Stimulated activated CD8-positive, alpha-beta memory T cell treated with anti-CD3 and anti-CD28 coated beads, Interleukin-7, amount 100 ng/mL, for 48 hours (primary cell): ENCODE measurements around the gene MUC15.
"Not testable (repeated sequence)": the region's sequence is repeated elsewhere in the genome, so short reads cannot be mapped to it uniquely, and the experiment has no call there.

ENCODE experiments used
- DNase-seq, 2 donors: peaks; one replicate each; pipeline ENCODE4 v3.0.0-alpha.2; 2020; ENCODE audit warnings: low read depth in 1 of 2; ENCODE audit errors: extremely low read depth in 1 of 2

MUC15 gene

GRCh38 chr11:26571861-26572654 lies at the start of gene MUC15:
Gene MUC15, minus strand, starts transcription at chr11:26572263. Its CDS starts 5,169 bp downstream, at chr11:26567094.
- no peak for DNase-seq

- DNase-seq = no peak
Measured at GRCh38 chr11:26621132-26621531, 49.1 kb upstream of the MUC15 start.

GRCh38 chr11:26620282-26621045 lies 48.4 kb upstream of the MUC15 start:
- DNase-seq = no peak

GRCh38 chr11:26618441-26618840 lies 46.4 kb upstream of the MUC15 start:
- no peak for DNase-seq

GRCh38 chr11:26613759-26614158 lies 41.7 kb upstream of the MUC15 start:
- DNase-seq = no peak

- no peak for DNase-seq
Measured at GRCh38 chr11:26608507-26609146, 36.6 kb upstream of the MUC15 start.

- DNase-seq = no peak
Measured at GRCh38 chr11:26607725-26608506, 35.9 kb upstream of the MUC15 start.

- DNase-seq = no peak
Measured at GRCh38 chr11:26599876-26600434, 27.9 kb upstream of the MUC15 start.

- DNase-seq = no peak
Measured at GRCh38 chr11:26599425-26599824, 27.4 kb upstream of the MUC15 start.

GRCh38 chr11:26597899-26598298 lies 25.8 kb upstream of the MUC15 start:
- DNase-seq = no peak

GRCh38 chr11:26597049-26597689 lies 25.1 kb upstream of the MUC15 start:
- DNase-seq = not testable (repeated sequence)

GRCh38 chr11:26595207-26595865 lies 23.3 kb upstream of the MUC15 start:
- DNase-seq = not testable (repeated sequence)

- no peak for DNase-seq
Measured at GRCh38 chr11:26593691-26594090, 21.6 kb upstream of the MUC15 start.

- DNase-seq = no peak
Measured at GRCh38 chr11:26587073-26587472, 15.0 kb upstream of the MUC15 start.

GRCh38 chr11:26584818-26585217 lies 12.8 kb upstream of the MUC15 start:
- no peak for DNase-seq

GRCh38 chr11:26583550-26583949 lies 11.5 kb upstream of the MUC15 start:
- DNase-seq = no peak

GRCh38 chr11:26580929-26581328 lies 8.9 kb upstream of the MUC15 start:
- no peak for DNase-seq

- no peak for DNase-seq
Measured at GRCh38 chr11:26579683-26580082, 7.6 kb upstream of the MUC15 start.

- no peak for DNase-seq
Measured at GRCh38 chr11:26578998-26579661, 7.1 kb upstream of the MUC15 start.
